ENCODE measurements around the gene THRB.

The THRB gene

GRCh38 chr3:24197809-24198208, 296.8 kb downstream of the THRB start:
- TF ChIP-seq CTCF (IDR thresholded peaks at IDR 0.05; ENCODE audit: extremely low read depth, missing control alignments), result no peak

GRCh38 chr3:24196526-24196925, 298.1 kb downstream of the THRB start:
- no peak for TF ChIP-seq CTCF (IDR thresholded peaks at IDR 0.05; ENCODE audit: extremely low read depth, missing control alignments)
- no peak for DNase-seq (ENCODE audit: low spot score)

More at GRCh38 chr3:24197809-24198208, 296.8 kb downstream of the THRB start:
- no peak for DNase-seq (ENCODE audit: low spot score)

- TF ChIP-seq CTCF (IDR thresholded peaks at IDR 0.05; ENCODE audit: extremely low read depth, missing control alignments), result no peak
- DNase-seq (ENCODE audit: low spot score), result no peak
Measured at GRCh38 chr3:24195504-24196230, 299.0 kb downstream of the THRB start.

GRCh38 chr3:24192469-24193056, 302.1 kb downstream of the THRB start:
- no peak for DNase-seq (ENCODE audit: low spot score)
- TF ChIP-seq CTCF (IDR thresholded peaks at IDR 0.05; ENCODE audit: extremely low read depth, missing control alignments), result no peak

GRCh38 chr3:24191801-24192403, 302.7 kb downstream of the THRB start:
- no peak for TF ChIP-seq CTCF (IDR thresholded peaks at IDR 0.05; ENCODE audit: extremely low read depth, missing control alignments)
- no peak for DNase-seq (ENCODE audit: low spot score)

GRCh38 chr3:24190256-24190655, 304.4 kb downstream of the THRB start:
- TF ChIP-seq CTCF (IDR thresholded peaks at IDR 0.05; ENCODE audit: extremely low read depth, missing control alignments), result no peak
- no peak for DNase-seq (ENCODE audit: low spot score)

- peak; percentile 39 for DNase-seq (ENCODE audit: low spot score)
- TF ChIP-seq CTCF (IDR thresholded peaks at IDR 0.05; ENCODE audit: extremely low read depth, missing control alignments), result peak; percentile 41
Measured at GRCh38 chr3:24185738-24186384, 308.8 kb downstream of the THRB start.

Measured in GM20000 (cell line).